Measurements from ENCODE around the gene CASK.
"Not testable (repeated sequence)": the region's sequence is repeated elsewhere in the genome, so short reads cannot be mapped to it uniquely, and the experiment has no call there.

Gene CASK

GRCh38 chrX:41732260-41732659 lies 191.1 kb downstream of the CASK start:
- DNase-seq (ENCODE audit: low spot score): no peak

- DNase-seq (ENCODE audit: low spot score): no peak
Observed at GRCh38 chrX:41730081-41730480, 193.3 kb downstream of the CASK start.

GRCh38 chrX:41728125-41728524 lies 195.2 kb downstream of the CASK start:
- no peak for DNase-seq (ENCODE audit: low spot score)

- DNase-seq (ENCODE audit: low spot score): no peak
Observed at GRCh38 chrX:41723826-41724225, 199.5 kb downstream of the CASK start, which contains the start of gene GPR82. Gene GPR82 (plus strand): TSS chrX:41724181. CDS start chrX:41727027, 2,846 bp downstream.

- no peak for DNase-seq (ENCODE audit: low spot score)
Observed at GRCh38 chrX:41722816-41723618, 200.3 kb downstream of the CASK start.

GRCh38 chrX:41722214-41722613 lies 201.1 kb downstream of the CASK start:
- DNase-seq (ENCODE audit: low spot score): no peak

- DNase-seq (ENCODE audit: low spot score): no peak
Observed at GRCh38 chrX:41721590-41721989, 201.8 kb downstream of the CASK start.

GRCh38 chrX:41720125-41720779 lies 203.1 kb downstream of the CASK start:
- DNase-seq (ENCODE audit: low spot score): no peak

GRCh38 chrX:41719610-41720009 lies 203.7 kb downstream of the CASK start:
- DNase-seq (ENCODE audit: low spot score): not testable (repeated sequence)

- DNase-seq (ENCODE audit: low spot score): peak; percentile 79
Observed at GRCh38 chrX:41718481-41719235, 204.7 kb downstream of the CASK start.

- no peak for DNase-seq (ENCODE audit: low spot score)
Observed at GRCh38 chrX:41716767-41717473, 206.4 kb downstream of the CASK start.

- DNase-seq (ENCODE audit: low spot score): no peak
Observed at GRCh38 chrX:41716222-41716621, 207.1 kb downstream of the CASK start.

GRCh38 chrX:41711021-41711667 lies 212.2 kb downstream of the CASK start:
- no peak for DNase-seq (ENCODE audit: low spot score)

GRCh38 chrX:41708486-41708885 lies 214.9 kb downstream of the CASK start:
- no peak for DNase-seq (ENCODE audit: low spot score)

GRCh38 chrX:41707218-41707617 lies 216.1 kb downstream of the CASK start:
- DNase-seq (ENCODE audit: low spot score): no peak

GRCh38 chrX:41705680-41706374 lies 217.5 kb downstream of the CASK start:
- DNase-seq (ENCODE audit: low spot score): no peak

GRCh38 chrX:41705042-41705441 lies 218.3 kb downstream of the CASK start:
- DNase-seq (ENCODE audit: low spot score): no peak

GRCh38 chrX:41703574-41704029 lies 219.8 kb downstream of the CASK start:
- DNase-seq (ENCODE audit: low spot score): no peak

GRCh38 chrX:41695426-41695825 lies 227.9 kb downstream of the CASK start:
- no peak for DNase-seq (ENCODE audit: low spot score)

GRCh38 chrX:41693024-41693423 lies 230.3 kb downstream of the CASK start:
- no peak for DNase-seq (ENCODE audit: low spot score)
